Activated CD8-positive, alpha-beta memory T cell treated with anti-CD3 and anti-CD28 coated beads, Interleukin-2, amount 50 U/mL, for 24 hours (primary cell): ENCODE measurements around the gene ATF6.

Source experiments
- DNase-seq: peaks from one replicate; pipeline ENCODE4 v3.0.0-alpha.2; 2020; ENCODE audit errors: extremely low read depth

ATF6 gene

DNA sequence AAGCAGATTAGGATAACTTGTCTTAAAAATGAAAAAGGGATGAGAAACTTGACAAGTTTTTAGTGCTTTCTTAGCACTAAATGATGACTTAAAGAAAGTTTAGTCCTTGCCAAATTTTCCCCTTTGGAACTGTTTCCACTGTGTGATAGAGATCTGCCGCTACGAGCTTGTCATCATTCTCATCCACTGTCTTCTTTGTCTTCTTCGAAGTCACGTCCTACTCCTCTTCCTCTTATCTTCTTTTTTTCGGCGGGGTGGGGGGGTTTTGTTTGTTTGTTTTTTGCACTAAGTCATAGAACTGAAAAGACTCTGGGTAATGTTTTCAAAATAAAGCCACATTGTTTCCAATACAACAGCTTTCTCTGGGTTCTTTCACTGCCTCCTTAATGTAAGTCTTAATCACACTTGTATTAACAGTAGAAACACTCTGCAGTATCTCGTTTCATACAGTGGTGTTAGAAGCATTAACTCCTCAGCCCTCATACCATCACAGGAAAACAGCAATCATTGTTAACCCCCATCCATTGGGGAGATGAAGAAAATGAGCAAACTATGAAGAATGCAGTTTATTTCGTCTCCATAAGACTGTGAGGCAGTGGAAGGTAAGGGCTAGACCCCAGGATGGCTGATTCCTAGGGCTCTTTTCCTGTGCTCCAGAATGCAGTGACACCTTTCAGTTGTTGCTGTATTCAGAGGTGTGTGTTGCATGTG lies 175.8 kb downstream of the ATF6 start:
- DNase-seq, result no peak

DNA sequence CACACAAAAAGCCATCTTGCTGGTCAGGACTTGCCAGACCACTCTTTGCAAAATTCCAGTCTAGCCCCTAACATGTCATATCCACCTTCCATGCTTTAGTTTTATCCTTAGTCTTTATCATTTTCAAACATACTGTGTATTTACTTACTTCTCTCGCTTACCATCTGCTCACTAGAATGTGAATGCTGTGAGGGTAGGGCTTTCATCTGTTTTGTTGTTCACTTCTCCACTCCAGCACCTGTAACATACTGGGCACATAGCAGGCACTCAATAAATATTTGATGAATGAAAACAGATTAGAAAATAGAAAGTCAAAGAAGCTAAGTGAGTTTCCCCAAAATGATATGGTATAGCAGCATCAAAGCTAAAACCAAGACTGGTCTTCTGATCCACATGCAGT lies 177.6 kb downstream of the ATF6 start:
- DNase-seq, result no peak

DNA sequence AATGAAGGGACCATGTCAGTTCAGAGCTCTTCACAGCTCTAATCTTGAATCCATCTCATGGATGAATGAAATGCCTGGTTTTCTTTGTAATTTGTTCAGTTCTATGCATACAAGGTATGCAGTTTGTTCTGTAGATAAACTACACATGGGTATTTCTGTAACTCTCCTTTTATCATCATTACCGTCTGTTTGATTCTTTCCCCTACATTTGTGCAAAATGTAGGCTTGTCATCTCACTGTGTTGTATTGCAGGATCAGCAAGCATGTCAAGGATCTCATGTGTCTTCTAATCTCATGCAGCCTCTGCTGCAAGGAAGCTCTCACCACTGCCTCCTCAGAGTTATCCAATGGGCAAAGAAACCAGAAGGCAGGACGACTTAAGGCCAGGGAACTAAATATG lies 178.3 kb downstream of the ATF6 start:
- no peak for DNase-seq

DNA sequence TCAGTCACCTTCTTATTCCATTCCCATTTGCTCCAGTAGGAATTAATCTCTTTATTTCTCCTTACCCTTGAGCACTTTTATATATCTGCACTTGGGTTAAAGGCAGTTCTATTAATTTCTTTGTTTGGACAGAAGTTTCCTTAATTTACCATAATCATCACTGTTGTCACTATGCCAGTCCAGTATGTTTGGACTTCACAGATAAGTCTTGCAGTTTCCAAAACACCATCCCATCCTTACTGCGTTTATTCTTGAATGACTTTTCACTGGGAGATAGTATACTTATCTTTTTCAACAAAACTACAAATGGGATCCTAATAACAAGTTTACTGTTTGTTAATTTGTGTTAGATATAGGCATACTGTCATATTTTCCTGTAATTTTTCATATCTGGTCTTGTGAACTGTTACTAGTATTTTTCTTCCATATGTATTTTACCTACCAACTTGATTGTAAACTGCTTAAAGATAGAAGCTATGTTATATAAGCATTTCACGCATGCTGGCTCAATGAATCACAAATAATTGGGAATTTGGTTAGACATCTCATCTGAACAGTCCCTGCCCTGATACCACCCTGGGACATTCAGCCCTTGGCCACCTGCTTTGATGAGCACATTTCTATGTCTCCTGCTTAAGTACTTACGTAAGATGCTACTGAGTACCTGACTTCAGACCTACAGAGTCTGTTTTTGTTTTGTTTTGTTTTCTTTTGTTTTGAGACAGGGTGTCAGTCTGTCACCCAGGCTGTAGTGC lies 179.4 kb downstream of the ATF6 start:
- DNase-seq, result no peak

DNA sequence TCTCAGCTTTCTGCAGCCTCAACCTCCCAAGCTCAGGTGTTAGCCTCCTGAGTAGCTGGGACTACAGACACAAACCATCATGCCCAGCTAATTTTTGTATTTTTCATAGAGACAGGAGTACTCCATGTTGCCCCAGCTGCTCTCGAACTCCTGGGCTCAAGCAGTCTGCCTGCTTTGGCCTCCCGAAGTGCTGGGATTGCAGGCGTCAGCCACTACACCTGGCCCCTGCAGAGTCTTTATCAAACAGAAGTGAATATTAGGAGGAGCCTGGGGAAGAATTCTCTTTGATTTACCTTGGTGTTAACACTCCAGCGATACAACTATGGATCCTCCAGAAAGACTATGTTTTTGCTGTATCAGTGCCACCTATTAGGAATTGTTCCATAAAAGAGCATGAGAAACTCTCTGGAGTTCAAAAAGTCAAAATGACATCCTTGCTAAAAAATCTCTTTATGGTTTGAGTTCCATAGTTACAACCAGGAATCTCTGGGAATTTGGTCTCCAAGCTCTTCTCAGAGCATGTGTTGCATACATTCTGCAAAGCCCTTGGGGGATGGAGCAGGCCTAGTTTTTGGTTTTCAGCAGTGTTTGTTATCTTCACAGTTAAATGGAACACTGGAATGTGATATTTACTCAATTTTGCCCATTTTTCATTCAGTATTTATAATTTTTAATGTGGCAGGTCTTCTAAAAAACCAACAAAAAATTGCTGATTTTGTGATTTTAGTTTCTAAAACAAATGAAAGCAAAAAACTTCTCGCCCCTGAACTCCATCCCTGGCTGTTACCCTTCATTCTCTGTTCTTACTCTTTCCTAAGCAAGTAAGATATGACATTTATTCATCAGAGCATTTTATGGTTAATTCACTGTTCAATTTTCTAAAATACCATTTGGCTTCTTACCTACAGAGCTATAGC lies 180.2 kb downstream of the ATF6 start:
- DNase-seq, result no peak

DNA sequence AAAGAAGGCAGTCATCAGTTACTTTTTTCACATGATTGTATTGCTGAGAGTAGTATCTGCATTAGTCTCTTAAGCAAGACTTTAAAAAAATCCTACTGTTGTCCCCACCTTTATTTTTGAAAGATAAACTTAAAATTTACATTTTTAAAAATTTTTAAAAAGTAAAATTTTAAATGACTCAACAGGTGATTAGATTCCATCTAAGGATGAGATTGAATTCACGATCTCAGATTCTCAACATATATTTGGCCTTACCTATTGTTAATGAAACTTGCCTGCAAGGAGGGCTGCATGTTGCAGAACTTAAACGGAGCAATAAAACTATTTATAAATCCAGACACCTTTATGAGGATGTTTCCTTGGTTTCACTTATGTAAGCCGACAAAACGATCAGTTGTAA lies 182.3 kb downstream of the ATF6 start:
- no peak for DNase-seq

DNA sequence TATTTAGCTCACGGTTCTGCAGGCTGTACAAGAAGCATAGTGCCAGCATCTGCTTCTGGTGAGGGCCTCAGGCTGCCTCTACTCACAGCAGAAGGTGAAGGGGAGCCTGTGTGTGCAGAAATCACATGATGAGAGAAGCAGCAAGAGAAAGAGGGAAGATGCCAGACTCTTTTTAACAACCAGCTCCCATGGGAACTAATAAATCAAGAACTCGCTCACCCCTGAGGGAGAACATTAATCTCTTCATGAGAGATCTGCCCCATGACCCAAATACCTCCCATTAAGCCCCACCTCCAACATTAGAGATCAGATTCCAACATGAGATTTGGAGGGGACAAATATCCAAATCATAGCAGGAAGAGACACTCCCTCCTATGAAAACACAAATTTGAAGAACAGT lies 183.4 kb downstream of the ATF6 start:
- no peak for DNase-seq

DNA sequence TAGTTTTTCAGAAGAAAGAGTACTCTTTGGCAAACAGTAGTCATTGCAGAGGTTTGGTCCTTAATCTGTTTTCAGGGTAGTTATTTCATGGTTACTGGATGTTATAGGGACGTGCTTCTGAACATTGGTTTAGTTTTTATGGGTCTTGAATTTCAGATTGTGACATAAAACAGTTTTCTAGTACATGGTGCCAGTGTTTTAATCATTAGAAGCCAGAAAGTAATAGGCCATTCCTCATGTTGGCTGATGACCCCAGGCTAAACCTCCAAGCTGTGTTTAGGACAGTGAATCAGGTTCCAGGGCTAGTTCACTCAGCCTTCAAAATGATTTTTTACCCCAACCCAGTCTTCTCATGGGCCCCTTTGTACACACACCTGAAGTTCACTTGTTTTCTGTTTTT lies 184.3 kb downstream of the ATF6 start:
- DNase-seq, result no peak

DNA sequence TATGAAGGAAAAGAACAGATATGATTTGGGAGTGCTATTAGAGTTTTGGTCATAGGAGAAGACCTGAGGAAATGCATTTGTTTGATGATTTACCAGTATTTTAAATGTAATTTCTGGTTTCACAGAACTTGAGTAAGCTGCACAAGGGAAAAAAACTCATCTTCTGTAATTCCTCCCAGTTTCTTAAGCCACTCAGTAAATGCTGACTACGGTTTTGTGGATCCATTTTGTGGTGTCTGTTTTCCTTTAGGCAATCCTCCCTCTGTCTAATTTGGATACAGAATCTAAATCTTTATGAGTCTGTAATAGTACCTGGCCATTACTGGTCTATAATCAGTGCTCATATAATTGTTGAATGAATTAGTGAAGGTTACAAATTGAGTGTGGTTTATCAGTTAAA lies 185.5 kb downstream of the ATF6 start:
- DNase-seq, result no peak

DNA sequence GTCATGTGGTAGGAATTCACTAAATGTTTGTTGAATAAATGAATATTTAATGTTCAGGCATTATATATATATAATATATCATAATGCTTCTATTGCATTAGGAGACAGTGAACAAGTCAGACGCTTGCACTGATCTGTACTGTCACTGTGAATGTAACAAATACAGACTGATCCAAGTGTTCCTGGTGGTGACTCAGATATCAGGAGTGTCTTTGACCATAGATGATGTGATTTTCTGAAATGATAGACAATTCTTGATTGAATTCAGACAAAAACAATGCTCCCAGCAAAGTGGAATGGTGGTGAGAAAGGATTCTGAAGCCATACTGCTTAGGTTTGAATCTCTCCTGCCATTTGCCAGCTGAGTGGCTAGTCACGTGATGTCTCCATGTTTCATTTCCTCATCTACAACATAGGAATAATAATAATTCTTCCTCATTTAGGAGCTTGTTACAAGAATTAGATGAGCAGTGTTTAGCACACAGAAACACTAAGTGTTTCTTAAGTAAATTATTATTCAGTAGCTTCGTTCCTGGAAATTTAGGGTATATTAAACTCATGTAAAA lies 186.6 kb downstream of the ATF6 start:
- DNase-seq, result no peak

DNA sequence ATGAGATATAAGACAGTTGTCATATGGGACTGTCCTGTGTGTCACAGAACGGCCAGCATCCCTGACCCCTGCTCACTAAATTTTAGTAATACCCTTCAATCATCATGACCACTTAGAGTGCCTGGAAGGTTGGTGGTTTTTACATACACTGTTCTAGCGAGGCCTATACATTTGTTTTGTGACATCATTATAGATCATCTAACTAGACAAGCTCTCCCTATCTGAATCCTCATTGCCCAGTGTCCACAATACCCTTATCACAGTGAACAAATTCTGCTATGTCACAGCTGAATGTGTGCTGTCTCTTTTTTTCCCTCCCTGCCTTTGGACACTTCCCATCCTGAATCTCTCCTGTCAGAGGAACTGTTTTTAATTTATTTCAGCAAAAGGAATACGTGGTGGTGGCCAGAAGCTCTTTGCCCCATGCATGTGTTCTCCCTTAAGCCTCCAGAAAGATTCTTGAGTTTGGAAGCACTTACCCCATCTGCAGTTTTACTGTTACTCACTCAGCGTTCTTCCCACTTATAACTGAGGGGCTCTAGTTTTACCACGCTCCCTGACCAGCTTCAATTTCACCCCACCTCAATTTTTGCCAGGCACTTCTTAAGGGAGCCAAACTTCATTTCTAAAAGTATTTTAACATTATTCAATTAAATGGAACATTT lies 187.3 kb downstream of the ATF6 start:
- DNase-seq, result no peak

DNA sequence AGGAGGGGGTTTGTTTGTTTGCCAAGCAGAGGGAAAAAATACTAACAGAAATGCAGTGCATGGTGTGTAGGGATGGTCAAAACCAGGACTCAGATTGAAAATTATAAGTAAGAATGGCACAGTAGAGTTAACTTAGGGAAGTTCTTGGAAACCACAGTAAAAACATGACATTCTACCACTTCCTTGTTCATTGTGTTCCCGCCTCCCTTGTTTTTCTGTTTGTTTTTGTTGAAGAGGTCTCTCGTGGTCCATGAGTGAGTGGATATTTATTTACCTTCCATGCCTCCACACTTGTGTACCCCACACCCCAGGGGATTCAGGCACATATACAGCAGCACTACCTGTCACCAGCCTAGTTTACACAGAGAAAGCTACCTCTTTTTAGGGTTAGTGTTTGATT lies 187.9 kb downstream of the ATF6 start:
- DNase-seq, result no peak

DNA sequence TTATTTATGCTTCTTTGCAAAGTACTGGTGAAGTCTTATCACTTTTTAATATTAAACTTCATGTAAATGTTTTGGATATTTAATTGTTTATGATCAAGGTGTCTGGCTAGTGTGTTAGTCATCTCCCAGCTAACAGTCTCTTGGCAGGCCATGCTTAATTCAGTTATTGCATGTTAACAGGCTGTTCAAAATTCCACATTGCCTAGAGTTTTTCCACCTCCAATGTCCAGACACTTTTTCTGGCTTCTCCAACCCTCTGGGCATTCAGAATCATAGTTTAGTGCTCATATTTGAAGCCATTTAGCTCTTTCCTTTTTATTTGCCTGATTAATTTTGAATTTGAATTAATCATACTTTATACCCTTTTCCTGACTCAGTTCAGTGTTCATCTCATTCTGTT lies 188.3 kb downstream of the ATF6 start:
- DNase-seq, result no peak

DNA sequence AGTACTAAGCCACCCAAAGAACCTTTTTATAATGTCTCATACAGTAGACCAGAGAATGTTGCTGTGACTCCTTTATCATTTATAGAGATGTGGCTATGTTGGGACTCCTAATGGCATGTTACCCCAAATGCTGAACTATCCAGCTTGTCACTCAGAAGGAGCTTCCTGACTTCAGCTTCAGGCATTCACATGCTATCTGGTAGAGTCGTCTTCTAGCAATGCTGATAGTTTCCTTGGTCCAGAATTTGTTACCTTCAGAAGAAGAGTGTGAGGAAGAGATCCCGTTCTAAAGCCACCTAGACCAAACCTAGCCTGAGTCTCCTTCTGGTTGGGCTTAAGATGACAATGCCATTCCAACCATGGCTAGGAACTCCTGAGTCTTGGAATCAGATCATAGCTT lies 189.5 kb downstream of the ATF6 start:
- DNase-seq, result no peak

DNA sequence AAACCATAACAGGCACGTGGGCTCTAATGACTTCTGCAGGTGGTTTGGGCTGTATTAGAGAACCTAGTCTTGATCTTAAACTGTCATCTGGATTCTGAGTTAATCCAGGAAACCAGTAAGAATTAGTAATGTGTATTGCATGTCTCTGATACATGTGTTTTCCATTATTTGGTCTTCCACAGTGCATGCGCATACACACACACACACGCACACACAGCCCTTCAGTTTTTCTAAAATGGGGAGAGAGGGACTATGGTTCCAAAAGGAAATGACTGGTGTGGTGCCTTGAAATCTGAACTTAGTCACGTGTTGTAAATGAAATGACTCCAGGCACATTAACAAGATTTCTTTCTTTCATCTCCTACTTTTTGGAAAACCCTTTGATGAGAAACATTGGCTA lies 190.0 kb downstream of the ATF6 start:
- DNase-seq, result no peak

DNA sequence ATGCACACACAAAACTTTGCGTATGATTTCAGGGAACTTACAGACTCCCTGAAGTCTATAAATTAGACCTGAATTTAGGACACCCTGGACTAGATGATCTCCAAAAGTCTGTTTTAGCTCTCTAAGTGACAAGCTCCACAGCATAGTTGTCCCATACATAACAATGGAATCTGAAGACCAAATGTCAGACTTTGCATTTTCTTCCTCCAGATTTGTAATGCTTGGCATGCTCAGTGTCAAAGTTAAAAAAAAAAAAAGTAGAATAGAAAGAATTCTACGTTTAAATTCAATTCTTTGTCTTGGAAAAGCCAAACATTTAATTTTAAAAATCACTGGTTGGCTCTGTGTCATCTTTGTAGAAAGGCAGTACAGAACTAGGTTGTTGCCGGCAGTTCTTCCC lies 190.8 kb downstream of the ATF6 start:
- no peak for DNase-seq

DNA sequence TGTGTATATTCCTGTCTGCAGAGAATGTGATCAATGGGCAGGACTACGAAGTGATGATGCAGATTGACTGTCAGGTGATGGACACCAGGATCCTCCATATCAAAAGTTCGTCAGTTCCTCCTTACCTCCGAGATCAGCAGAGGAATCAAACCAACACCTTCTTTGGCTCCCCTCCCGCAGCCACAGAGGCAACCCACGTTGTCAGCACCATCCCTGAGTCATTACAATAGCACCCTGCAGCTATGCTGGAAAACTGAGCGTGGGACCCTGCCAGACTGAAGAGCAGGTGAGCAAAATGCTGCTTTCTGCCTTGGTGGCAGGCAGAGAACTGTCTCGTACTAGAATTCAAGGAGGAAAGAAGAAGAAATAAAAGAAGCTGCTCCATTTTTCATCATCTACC lies 192.3 kb downstream of the ATF6 start:
- DNase-seq, result no peak

DNA sequence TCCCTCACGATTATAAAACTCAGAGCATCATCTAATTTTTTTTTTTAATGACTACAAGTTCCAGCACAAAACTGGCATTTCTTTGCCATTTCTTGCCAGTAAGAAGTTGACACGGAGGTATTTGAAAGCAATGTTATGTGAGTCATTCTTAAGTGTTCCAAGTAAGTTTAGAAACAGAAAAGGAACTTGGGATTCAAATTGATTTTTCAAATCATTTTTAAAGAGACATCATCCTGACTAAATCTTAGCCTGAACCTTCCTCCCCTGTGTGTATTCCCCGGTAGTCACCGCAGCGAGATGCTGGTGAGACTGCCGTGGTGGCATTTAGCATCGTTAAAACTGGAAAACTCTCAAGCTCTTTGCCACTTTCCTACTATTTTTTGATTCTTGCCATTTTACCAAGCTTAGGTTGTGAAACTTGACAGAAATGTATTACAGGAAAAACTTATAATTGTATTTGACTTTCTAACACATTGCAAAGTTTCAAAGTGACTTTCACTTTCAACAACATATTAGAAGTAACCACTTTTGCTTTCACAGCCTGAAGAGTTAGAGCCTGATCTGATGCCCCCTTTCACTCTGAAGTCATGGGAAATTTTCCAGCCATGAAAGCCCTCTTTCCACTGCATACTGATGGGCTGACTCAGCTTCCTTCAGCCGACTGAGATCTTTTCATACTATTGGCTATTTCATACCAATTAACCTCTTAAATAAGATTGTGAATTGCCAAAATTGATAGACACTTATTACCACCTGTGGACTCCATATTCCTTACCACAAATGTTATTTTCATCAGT lies 196.2 kb downstream of the ATF6 start:
- peak; percentile 9 for DNase-seq

DNA sequence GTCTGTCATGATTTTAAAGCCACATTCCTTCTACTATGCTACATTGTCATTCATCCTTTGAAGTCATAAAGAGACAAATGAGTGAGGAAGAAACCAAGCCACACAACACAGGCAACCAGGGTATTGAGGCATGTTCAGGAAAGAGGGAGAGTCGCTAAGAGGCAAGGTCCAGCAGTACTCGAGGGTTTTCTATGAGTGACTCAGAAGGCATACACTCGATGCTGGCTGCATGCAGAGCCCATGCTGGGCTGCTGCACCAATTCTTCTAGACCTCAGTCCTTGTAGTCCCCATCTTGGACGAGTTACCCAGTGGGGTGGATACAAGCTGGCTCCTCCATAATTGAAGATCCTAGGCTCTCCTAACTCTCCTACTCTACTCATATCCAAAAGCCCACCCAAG lies 199.9 kb downstream of the ATF6 start:
- no peak for DNase-seq

DNA sequence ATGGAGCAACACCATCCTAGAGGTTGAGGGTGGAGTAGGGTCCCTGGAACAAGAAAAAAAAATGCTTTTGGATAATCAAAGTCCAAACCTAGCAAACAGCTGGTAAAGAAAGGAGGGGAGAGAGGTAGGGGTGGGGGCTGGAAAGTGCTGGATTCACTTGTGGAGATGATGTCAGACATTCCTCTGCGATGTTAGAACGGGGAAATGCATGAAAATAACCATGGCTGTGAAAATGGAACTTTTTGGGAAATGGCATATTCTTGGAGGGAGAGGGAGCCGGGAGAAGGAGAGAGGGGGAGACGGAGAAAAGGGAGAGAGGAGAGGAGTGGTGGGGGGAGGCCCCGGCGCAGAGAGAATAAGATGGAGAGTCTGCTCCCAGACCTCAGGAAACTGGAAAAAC lies 203.9 kb downstream of the ATF6 start:
- no peak for DNase-seq

DNA sequence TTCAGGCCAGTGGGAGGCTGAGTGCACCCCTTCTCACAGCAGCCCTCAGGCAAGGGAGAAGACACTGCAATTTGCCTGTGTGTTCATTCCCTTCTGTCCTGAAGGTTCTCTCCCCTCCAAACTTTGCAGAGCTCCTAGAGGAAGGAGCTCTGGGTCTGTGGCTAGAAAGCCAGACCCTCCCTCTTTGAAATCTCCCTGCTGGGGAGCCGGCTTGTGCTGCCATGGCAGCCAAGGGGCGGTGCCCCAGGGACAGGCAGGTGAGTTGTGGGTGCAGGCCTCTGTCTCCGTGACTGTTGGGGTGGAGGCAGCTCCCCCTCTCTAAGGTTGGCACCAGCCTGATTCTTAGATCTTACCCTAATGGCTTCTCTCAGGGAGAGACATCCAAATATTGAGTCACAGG lies 204.5 kb downstream of the ATF6 start:
- no peak for DNase-seq
